CD4-positive, alpha-beta T cell (primary cell): ENCODE data around the gene HS6ST2. TPM values are rescaled to one million over a fixed set of nuclear protein-coding genes. Genes with fewer than 3 reads are reported as not detected.

Source experiments
- ATAC-seq: fragments of 200-7000 bp; cut with Tn5 transposase; one replicate; pipeline ENCODE4 v1.10.0; 2022; ENCODE audit warnings: mild to moderate bottlenecking; ENCODE audit not compliant: poor library complexity
- CTCF ChIA-PET: fragments of 350-600 bp; sonication (Branson Sonifier 250); formaldehyde crosslinking; loops from one replicate; lab custom pipeline; 2021; ENCODE audit warnings: antibody characterized with exemption, inconsistent platforms; lab: Charles Lee
- POLR2A ChIA-PET: fragments of 350-600 bp; sonication (Branson Sonifier 250); formaldehyde crosslinking; loops from one replicate; lab custom pipeline; 2021; ENCODE audit warnings: antibody characterized with exemption, inconsistent platforms; lab: Charles Lee
- DNase-seq, 14 experiments: peaks; one replicate each; pipeline ENCODE4 v3.0.0-alpha.2; 2013 to 2020; ENCODE audit warnings: mixed read lengths in 2 of 14
- H3K27ac ChIP-seq, 2 donors: one replicate each; pipeline versions ENCODE4 v1.5.1 to v1.7.0; 2013; ENCODE audit warnings: low read length in 2 of 2, low read depth in 1 of 2, mild to moderate bottlenecking in 1 of 2
- H3K27me3 ChIP-seq, 2 experiments: 1 replicate in 1 of 2; 2 replicates in 1 of 2; pipeline versions ENCODE4 v1.6.1 to v1.7.0; 2013; ENCODE audit warnings: low read length in 2 of 2, control low read depth in 1 of 2, mild to moderate bottlenecking in 1 of 2, moderate library complexity in 1 of 2; ENCODE audit not compliant: insufficient read depth in 2 of 2, control insufficient read depth in 1 of 2
- H3K36me3 ChIP-seq: one replicate; pipeline ENCODE4 v1.6.1; 2013; ENCODE audit warnings: low read length, control low read depth; ENCODE audit not compliant: insufficient read depth
- H3K4me1 ChIP-seq: one replicate; pipeline ENCODE4 v1.6.1; 2013; ENCODE audit warnings: low read length, control low read depth; ENCODE audit not compliant: insufficient read depth
- H3K4me3 ChIP-seq: one replicate; pipeline ENCODE4 v1.5.1; 2013; ENCODE audit warnings: mild to moderate bottlenecking, low read length, moderate library complexity
- H3K9me3 ChIP-seq, 2 experiments: 1 replicate in 1 of 2; 2 replicates in 1 of 2; pipeline versions ENCODE4 v1.6.1 to v1.7.0; 2013; ENCODE audit warnings: low read length in 2 of 2, mild to moderate bottlenecking in 2 of 2, control low read depth in 1 of 2, moderate library complexity in 1 of 2; ENCODE audit not compliant: control insufficient read depth in 1 of 2, insufficient read depth in 1 of 2
- H3K27ac Mint-ChIP-seq: one replicate; pipeline ENCODE4 v1.8.0; 2020; ENCODE audit warnings: mixed read lengths
- H3K27me3 Mint-ChIP-seq: one replicate; pipeline ENCODE4 v1.8.0; 2021; ENCODE audit warnings: mixed read lengths
- H3K36me3 Mint-ChIP-seq: one replicate; pipeline ENCODE4 v1.8.0; 2021; ENCODE audit warnings: low read depth, mixed read lengths
- H3K4me1 Mint-ChIP-seq: one replicate; pipeline ENCODE4 v1.8.0; 2021; ENCODE audit warnings: low read depth, mixed read lengths
- H3K4me3 Mint-ChIP-seq: one replicate; pipeline ENCODE4 v1.8.0; 2020; ENCODE audit warnings: mild to moderate bottlenecking, mixed read lengths
- H3K9me3 Mint-ChIP-seq: one replicate; pipeline ENCODE4 v1.8.0; 2020; ENCODE audit warnings: mixed read lengths
- intact Hi-C, 2 experiments: fragments of 100-400 bp; cut with DNase I in 1 of 2; cut with micrococcal nuclease in 1 of 2; formaldehyde crosslinking; loops; one replicate each; pipeline versions ENCODE4 v1.15.1 to v1.9.0; 2023 to 2025; cut with DNase I, micrococcal nuclease
- total RNA-seq, 174 experiments: library from RNA in 2 of 174; stranded (reverse) in 2 of 174; gene quantifications; one replicate each; pipeline ENCODE4 v1.2.3 and lab custom pipeline; 2021 to 2026
- TF ChIP-seq, protein P1 (sequence below): fragments of 200-600 bp; IDR thresholded peaks from one replicate; pipeline ENCODE4 v1.8.0; 2022; ENCODE audit warnings: antibody characterized with exemption, mild to moderate bottlenecking

The HS6ST2 gene
- total RNA-seq, 2 experiments from 2014 or later: not detected

DNA sequence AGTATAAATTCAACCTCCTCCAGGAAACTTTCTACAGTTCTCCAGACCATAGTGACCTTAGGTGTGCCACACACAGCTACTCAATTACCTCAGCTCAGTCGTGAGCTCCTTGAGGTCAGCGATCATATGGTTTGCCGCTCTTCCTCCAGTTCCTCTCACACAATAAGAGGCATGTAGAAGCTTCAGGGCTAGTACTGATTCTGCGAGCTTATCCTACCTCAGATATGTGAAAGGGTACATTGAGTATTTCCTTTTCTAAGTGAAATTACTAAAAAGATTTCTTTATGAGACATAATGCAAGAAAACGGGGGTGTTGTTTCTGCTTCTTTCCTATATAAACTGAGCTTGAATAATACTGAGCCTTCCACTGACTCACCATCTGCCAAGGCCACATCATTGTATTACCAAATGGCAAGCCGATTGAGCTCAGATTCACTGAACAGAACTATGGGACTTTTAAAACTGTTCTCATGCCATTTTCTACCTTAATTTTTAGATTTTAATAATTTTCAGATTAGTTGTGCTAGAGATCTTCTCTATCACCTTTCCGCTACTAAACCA lies 183.1 kb downstream of the HS6ST2 start:
- CTCF ChIA-PET: no interaction called here
- intact Hi-C loops: no loop called here
- Mint-ChIP-seq H3K9me3 (no peaks in the 10 kb centered on the region), H3K27ac (no peak overlapping the region), H3K36me3 (no peaks in the 10 kb centered on the region), H3K4me1 (no peaks in the 10 kb centered on the region), H3K4me3 (no peak overlapping the region), H3K27me3 (no peaks in the 10 kb centered on the region)
- Histone ChIP-seq H3K4me1 (no peaks in the 10 kb centered on the region), H3K9me3 (no peaks in the 10 kb centered on the region), H3K36me3 (no peaks in the 10 kb centered on the region), H3K27ac (no peak overlapping the region), H3K4me3 (no peak overlapping the region), H3K27me3 (no peaks in the 10 kb centered on the region)
- ATAC-seq (no peak), DNase-seq (no peak)
- POLR2A ChIA-PET: no interaction called here
- TF ChIP-seq, protein P1, sequence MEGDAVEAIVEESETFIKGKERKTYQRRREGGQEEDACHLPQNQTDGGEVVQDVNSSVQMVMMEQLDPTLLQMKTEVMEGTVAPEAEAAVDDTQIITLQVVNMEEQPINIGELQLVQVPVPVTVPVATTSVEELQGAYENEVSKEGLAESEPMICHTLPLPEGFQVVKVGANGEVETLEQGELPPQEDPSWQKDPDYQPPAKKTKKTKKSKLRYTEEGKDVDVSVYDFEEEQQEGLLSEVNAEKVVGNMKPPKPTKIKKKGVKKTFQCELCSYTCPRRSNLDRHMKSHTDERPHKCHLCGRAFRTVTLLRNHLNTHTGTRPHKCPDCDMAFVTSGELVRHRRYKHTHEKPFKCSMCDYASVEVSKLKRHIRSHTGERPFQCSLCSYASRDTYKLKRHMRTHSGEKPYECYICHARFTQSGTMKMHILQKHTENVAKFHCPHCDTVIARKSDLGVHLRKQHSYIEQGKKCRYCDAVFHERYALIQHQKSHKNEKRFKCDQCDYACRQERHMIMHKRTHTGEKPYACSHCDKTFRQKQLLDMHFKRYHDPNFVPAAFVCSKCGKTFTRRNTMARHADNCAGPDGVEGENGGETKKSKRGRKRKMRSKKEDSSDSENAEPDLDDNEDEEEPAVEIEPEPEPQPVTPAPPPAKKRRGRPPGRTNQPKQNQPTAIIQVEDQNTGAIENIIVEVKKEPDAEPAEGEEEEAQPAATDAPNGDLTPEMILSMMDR: no peak

- POLR2A ChIA-PET: no interaction called here
- no peak overlapping the region for H3K4me3 Mint-ChIP-seq
- no peaks in the 10 kb centered on the region for H3K27me3 Mint-ChIP-seq
- H3K9me3 ChIP-seq: no peaks in the 10 kb centered on the region
- no peaks in the 10 kb centered on the region for H3K4me1 ChIP-seq
- H3K27me3 ChIP-seq: no peaks in the 10 kb centered on the region
- no peak overlapping the region for H3K27ac ChIP-seq
- H3K27ac Mint-ChIP-seq: no peak overlapping the region
- H3K9me3 Mint-ChIP-seq: no peaks in the 10 kb centered on the region
- ATAC-seq: no peak
- no peak for DNase-seq
- CTCF ChIA-PET: no interaction called here
- H3K36me3 Mint-ChIP-seq: no peaks in the 10 kb centered on the region
- intact Hi-C loops: no loop called here
- no peaks in the 10 kb centered on the region for H3K4me1 Mint-ChIP-seq
- no peaks in the 10 kb centered on the region for H3K36me3 ChIP-seq
- TF ChIP-seq, protein P1: no peak
- no peak overlapping the region for H3K4me3 ChIP-seq
Measured at GRCh38 chrX:132774010-132774714, 184.3 kb downstream of the HS6ST2 start.

- ChIA-PET CTCF (no interaction called here), POLR2A (no interaction called here)
- Histone ChIP-seq H3K27ac (no peak overlapping the region), H3K4me3 (no peak overlapping the region), H3K9me3 (no peaks in the 10 kb centered on the region), H3K4me1 (no peaks in the 10 kb centered on the region), H3K27me3 (no peaks in the 10 kb centered on the region), H3K36me3 (no peaks in the 10 kb centered on the region)
- no peak for DNase-seq
- H3K9me3 Mint-ChIP-seq: no peaks in the 10 kb centered on the region
- H3K27me3 Mint-ChIP-seq: no peaks in the 10 kb centered on the region
- H3K4me1 Mint-ChIP-seq: no peaks in the 10 kb centered on the region
- ATAC-seq: no peak
- TF ChIP-seq, protein P1: no peak
- H3K27ac Mint-ChIP-seq: no peak overlapping the region
- H3K36me3 Mint-ChIP-seq: no peaks in the 10 kb centered on the region
- no peak overlapping the region for H3K4me3 Mint-ChIP-seq
- intact Hi-C loops: no loop called here
Measured at GRCh38 chrX:132769609-132770008, 188.8 kb downstream of the HS6ST2 start.
